Fibroblast of skin of right quadriceps (primary cell): ENCODE data around the gene NDST3.

Source experiments
- DNase-seq: peaks from one replicate; pipeline ENCODE4 v3.0.0-alpha.2; 2013

The NDST3 gene

DNA sequence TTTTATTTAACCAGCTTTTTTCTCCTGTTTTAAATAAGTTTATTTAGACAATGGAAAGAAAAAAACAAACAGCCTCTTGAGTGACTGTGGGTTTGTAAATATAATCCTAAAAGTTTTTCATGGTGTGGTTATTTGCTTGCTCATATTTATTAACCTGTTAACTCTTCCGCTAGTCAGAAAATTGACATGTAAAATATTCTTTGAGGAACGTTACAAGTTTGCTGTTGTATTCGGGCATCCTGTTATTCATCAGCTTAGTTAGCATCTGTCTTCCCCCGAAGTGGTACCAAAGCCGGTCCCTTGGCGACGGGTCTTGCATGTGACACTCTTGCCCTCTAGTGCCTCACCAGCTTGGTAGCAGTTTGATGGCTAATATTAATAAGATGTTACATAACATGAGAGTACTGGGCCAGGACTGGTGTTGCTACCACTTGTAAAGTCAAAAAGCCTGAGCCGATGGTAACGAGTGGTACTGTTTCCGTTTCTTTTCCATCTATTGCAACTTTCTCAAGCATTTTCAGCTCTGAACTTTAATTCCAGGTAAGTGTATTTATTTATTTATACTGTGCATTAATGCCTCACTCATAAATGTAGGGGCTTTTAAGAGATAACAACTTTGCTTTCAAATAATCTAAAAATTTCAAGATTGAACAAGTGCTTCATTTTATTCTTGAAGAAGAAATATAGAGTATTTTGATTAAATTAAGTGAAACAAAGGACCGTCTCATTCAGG lies at the start of gene NDST3:
Gene NDST3, plus strand, starts transcription at position 434 of the 733 bp plus-strand sequence. CDS start 19,425 bp downstream, outside the sequence.
- DNase-seq, result peak; percentile 82

DNA sequence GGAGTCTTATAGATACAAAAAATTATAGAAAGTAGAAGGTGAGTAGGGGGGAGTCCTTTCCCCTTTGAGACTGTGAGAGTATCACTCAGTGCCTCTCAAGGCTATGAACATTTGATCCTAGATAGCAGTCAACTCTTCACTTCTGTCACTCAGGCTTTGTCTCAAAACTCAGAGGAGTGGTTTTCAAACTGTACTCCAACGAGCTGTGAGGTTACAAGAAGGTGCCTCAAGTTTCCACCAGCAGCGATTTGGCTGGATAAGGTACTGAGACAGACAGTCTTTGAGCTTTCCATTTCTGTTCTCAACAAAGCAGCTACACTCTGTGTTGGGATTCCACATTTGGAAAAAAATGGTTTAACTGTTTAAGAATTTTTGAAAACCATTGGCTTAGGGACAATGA lies 48.0 kb upstream of the NDST3 start:
- no peak for DNase-seq

DNA sequence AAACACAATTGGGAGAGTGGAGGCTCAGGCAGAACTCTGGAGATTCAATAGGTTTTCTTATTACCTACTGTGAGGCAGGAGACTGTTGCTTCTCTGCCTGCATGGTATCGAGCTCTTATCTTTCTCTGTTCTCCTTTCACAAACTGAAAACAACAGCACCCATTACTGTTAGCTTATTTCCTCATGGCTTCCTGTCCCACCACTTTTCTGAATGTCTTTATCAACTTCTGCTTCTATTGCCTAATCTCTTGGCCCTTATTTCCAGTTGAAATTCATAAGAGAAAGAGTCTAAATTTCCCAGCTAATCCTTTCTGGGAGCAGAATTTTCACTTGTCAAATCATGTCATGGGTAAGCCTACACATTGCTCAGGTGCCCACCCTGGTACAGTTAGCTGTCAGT lies 46.8 kb upstream of the NDST3 start:
- DNase-seq, result no peak

DNA sequence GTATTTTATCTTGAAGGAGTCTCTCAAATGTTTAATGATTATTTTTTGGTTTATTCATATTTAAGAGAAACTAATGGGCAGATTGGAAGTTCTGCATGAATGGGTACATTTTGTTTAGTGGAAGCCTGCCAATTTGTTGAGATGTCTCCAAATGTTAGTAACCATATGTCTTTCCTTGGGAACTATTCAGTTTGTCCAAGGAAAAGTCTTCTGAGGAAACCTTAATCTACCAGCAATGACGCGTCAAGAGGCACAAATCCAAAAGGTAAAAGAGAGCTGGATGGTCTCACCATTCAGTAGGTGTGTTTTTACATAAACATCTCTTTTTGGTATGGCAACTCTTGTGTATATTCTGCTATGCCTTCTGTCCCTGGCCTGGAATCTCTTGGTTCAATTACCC lies 37.4 kb upstream of the NDST3 start:
- DNase-seq, result no peak

DNA sequence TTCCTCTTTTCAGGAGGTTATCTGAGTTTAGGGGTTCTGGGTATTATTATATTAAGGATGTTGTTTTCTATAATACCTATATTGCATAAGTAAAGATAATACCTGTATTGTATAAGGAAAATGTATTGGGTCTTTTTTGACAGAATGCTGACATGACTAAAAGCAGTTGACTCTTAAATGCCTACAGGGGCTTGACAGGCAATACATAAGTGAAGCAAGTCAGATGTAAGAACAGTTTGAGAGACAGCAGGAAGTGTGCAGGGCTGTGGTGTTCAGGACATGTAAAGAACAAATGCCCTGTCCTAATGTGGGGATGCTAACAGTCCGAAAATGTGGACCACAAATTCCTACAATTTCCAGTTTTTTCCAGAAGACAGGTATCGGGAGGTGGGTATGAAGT lies 30.2 kb upstream of the NDST3 start:
- DNase-seq, result no peak

DNA sequence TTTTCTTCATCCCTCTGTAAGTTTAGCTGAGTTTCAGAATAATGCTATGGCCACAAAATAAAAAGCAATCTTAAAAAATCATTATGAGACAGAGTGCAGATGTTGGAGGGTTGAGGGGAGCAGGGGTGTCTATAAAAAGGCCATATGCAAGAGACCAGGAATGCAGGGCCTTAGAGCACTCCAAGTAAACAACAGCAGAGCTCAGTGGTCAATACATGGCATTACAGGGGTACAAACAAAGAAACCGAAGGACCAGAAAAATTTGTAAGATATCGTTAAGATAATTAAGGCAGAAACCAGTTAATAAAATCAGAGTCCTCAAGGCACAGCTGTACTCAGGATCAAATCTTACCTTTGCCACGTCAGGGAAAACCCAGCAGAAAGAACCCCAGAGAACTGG lies 28.4 kb upstream of the NDST3 start:
- DNase-seq, result no peak

DNA sequence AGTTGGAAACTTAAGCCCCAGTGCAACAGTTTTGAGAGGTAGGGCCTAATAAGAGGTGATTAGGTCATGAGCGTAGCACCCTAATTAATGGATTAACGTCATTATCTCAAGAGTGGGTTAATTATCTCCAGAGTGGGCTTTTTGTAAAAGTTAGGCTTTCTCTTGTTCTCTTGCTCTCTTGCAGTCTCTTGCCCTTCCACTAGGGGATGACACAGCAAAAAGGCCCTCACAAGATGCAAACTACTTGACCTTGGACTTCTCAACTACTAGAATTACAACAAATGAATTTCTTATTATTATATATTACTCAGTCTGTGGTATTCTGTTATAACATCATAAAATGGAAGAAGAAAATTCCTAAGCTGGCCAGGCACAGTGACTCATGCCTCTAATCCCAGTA lies 22.1 kb upstream of the NDST3 start:
- peak; percentile 37 for DNase-seq

DNA sequence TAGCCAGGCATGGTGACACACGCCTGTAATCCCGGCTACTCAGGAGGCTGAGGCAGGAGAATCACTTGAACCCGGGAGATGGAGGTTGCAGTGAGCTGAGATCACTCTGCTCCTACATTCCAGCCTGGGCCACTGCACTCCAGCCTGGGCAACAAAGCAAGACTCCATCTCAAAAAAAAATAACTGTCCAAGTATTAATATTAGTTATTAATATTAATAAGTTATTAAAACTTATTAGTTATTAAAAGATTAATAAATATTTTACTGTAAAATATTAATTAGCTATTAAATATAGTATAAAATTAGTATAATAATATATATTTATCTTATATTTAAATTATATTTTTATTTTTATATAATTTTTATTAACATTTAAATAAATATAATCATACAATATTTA lies 19.5 kb upstream of the NDST3 start:
- DNase-seq, result no peak

DNA sequence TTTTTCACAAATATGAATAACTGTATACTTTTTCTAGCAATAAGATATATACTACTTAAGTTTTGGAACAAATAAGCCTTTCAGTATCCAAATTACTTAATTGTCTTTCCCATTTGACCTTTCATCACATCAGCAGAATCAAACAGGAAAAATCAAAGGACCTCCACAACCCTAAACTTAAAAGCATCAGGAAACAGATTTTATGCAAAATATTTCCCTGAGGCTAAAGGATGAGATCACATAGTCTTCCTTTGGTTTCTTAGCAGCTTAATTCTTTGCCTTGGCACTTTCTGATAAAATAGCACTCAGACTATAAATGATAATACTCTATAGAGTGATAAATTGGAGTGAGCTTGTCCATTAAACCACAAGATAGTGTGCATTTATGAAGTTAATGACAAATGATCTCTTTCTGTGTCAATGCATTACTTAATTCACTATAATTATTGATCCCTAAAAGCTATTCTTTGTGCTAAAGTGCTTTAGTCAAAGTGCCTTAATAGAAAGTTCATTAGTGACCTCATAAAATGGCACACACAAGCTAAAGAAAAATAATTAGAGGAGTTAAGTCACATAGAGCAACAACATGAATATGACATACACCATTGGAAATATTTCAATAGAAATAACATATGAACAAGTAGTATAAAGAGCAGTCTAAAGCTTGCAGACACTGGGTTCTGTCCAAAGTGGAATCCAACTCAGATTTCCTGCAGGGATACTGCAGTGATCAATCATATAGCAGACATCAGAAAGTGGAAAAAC lies 15.7 kb upstream of the NDST3 start:
- no peak for DNase-seq

DNA sequence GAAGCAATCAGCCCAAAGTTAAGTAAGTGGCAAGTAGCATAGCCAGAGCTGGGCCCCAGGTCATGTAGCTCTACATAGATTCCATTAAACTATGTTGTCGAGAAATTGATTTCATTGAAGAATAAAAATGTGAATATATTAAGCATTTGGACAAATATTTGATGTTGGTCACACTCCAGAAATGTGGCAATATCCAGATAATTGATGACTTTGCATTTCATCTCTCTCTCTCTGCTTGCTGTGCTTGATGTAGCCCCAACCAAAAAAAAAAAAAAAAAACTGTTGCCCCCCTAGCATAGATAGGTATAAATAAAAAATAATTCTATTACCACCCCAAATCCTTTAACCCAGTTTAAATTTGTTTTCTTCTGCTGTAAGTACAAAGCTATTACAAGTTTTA lies 7.5 kb upstream of the NDST3 start:
- DNase-seq, result no peak

DNA sequence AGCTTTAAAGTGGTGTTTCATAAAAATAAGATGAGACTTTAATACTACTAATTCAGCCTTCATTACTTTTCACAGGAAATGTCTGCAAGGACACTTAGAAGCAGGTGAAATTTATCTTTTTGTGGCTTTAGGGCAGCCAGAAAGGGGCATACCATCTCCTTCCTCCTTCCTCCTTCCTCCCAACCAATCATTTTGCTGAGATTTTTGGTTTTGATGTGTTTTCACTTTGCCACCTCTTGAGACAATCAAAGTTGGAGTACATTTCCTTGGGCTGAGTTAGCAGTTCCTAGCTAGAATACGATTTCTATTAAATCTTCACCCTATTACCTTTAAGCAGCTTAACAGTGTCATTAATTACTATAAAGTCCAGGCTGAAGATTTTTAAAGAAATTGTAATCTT lies 5.1 kb upstream of the NDST3 start:
- DNase-seq, result no peak

DNA sequence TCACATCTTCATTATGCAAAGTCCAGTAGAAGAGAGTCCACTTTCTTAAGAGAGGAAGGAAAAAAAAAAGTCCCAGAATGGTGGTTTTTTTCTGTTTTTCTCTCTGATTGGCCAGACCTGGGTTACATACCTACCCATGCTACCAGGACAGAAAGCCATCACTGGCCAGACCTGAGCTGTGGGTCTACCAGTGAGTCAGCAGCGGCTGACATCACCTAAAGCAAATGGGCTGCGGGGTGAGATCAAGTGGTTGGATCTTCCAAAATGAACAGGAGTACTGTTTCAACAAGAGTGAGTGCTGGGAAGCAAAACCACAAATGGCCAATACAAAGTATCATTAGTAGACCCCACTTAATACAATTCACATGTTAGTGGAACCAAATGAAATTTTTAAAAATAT lies 1.6 kb upstream of the NDST3 start:
- peak; percentile 14 for DNase-seq

DNA sequence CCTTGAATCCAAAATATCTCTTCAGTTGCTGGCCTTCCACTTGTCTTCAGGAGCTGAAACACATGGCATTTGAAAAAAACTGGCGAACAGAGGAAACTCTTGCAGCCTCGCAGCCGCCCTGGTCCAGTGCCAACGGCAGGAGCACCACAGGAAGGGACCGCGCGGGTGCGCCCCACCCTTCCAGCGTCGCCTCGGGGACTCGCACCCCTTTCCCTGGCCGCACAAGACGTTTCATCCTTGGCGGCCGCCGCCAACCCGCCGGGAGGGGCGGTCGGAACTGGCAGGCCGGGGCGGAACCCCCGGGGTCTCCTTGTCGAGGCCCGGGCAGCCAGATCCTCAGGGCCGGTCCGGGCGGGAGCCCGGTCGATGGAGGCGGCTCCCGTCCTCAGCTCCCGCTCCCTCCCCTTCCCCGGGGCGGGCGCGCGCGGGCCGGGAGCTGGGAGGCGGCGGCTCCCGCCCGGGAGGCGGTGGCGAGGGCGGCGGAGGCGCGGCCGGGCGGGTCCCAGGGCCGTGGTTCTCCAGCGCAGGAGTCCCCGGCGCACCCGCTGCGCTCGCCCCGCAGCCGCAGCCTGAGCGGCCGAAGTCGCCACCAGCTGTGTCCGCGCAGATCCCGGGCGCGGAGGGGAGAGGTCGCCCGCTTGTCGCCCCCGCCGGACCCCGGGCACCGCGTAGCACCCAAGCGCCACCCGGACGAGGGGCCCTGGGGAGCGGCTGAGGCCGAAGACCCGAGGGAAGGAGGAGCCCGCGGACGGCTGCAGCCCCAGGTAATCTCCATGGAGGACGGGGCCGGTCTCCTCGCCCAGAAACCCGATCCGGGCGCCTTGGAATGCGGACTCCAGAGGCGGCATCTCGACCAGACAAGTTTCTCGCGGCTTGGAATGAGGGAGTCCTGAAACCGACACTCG lies 886 bp upstream of the NDST3 start:
- DNase-seq, result peak; percentile 61

DNA sequence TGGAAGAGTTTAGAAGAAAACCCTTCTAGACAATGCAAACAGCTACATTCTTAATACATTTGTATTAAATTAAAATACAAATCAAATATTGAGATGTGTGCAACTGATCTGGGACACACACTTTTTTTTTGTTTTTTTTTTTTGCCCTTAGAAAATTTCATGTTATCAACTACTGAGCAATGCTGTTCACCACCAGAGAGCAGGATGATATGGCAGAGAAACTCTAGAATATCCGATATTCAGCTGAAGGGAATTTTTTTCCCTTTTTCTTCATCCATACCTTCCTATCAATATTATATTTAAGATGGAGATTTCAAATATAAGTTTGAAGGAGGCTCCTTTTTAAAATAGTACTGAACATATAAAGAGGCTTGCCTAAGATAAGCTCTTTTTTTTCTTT lies 1.0 kb downstream of the NDST3 start:
- DNase-seq, result no peak

DNA sequence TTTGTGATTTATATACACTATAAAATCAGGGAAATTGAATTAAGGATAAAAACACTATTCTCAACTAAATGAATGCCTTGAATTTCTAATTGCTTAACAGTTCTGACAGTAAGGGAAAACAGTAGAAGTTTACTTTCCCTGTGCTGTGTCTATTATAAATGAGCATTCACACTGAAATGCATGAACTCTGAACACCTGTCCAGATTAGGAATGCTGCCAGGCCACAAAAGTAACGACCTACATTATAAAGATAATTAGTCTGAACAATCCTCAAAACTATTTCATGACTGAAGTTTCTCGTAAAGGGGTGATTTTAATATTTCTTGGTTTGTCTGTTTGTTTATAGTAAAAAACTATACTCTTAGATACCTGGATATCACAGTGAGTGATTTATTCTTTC lies 2.0 kb downstream of the NDST3 start:
- DNase-seq, result no peak

DNA sequence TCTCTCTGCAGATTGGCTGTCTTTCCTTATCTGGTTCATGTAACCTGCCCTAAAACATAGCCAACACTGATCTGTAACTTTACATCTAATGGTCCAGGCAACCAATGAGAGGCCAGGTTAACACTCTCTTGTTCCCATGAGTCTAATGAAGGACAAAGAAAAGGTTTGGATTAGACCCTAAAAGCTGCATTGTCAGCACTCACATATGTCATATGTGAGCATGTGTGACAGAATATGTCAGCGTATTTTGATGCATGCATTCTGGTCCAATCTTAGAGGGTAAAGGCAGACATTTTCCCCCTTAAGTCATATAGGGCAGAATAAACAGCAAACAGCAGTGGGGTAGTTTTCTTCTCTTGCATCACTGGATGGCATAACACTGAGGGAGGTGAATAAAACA lies 3.7 kb downstream of the NDST3 start:
- DNase-seq, result no peak

DNA sequence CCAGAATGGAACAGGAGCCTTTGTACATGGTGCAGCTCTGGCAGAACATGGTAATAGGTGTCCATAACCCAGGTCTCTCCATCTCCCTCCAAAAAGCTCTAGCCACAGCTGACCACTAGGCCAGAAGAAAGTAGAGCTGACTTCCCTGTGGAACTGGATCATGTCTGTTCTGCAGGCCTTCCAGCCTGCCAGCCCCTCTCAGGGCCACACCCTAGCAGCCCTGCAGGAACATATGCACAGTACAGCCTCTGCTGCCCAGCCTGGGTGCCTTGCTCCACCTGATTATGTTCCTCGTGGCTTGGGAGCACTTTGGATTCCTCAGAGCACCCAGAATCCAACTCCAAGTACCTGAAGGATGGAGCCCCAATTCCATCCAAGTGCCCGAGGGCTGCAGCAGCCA lies 12.0 kb downstream of the NDST3 start:
- DNase-seq, result no peak

DNA sequence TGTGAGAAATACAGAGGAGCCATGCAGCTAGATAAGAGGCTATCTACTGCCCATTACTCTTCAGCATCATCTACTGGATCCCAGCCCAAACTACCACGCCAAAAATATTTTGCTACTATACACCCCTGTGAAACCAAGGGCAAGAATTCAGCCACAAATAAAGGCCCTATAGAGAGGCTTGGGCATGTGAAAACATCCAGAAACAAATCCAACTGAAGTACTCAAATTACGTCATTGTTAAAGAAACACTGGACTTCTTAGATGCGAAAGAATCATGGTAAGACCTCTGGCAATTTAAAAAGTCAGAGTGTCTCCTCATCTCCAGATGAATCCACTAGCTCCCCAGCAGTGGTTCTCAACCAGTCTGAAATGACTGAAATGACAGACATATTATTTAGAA lies 12.8 kb downstream of the NDST3 start:
- no peak for DNase-seq

DNA sequence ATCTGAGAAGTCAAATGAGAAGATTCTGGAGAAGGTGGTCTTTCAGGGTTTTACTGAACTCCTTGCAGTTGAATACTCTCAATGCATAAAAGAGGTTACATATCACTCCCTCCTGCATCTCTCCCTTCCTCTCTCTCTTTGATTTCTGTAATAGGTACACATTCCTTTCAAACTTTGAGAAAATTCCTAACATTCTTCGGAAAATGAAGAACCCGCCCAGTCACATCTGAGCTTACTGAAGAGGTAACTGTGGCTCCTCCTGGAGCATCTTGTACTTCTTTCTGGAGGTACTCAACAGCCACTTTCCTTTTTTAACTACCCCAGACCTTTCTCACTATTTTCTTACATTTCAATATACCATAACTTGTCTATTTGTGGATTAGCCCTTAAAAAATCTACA lies 24.7 kb downstream of the NDST3 start:
- no peak for DNase-seq

DNA sequence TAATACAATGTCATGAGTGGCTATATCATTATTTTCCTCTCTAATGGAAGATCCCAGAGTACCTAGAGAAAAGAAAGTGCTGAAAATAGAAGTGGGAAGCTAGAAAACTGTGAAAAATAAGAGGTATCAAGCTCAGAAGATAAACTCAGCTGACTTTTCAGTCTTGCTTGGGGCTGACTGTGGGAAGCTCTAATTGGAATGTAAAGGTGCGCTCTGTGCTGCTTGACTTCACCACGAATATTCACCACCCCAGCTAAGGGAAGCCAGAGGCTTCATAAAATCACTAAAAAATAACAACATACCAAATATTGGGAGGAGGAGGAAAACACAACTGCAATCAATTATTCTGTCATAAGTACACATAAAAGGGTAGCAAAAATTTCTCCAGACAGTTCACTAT lies 25.1 kb downstream of the NDST3 start:
- DNase-seq, result no peak

DNA sequence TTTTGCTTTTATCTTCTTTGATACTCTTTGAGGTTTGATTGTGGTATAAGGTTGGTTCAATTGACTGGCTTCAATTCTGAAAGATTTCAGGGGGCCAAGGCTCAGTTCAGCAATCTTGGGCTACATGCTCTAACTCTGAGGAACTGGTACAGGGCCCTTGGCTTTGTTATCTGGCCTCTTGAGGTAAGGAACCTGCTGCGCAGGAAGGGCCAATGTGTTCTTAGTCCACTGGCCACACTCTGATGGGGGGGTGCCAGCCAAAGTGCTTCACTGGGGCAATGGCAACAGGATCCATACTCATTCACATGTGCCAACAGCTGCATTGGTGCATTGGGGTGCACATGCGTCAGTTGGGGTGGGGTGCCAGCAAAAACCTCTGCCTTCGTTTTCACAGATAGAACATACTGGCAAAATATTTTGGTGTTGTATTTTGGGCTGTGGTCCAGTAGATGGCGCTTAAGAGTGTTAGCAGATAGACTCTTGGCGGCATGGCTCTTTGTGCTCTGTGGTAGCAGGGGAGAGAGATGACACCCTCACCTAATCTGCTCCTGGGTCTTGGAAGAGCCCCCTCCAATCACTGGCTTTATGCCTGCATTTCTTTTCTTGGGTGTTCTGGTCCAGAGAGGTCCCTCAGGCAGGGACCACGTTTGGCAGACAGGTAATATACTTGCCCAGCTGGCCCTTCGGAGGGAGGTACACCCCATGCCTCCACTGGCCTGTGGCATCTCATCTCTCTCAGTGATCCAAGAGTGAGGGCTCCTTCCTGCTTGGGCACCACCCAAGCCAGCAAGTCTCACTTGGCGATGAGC lies 42.9 kb downstream of the NDST3 start:
- peak; percentile 25 for DNase-seq

DNA sequence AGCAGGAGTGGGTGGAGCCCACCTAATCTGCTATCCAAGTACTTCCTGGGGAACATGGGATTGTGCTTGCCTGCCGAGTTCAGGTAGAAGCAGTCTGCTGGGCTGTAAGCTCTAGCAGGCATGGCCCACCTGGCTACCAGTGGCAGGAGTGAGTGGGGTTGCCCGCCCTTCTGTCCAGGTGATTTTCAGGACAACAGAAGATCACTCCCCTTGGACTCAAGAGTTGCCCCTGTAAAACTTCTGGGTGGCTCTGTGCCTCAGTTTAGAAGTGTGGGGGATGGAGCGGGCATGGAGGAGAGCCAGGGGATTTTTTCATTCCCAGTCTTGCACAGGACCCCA lies 43.5 kb downstream of the NDST3 start:
- no peak for DNase-seq

DNA sequence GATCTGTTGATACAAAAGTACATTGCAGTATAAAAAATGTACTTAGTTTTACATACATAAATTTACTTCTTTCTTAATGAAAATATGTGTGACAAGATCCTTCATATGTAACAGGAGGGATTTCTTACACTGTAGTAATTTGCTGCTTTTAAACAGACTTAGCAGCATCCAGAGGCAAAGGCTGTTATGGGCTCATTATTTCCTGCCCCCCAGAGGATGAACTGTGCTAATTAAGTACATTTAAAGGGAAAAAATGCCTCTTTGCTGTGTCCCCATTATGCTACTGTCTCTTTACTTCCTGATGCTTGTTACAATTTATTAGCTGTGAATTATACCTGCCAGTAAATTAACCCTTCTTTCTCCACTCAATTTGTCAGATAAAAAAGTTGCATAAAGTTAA lies 47.1 kb downstream of the NDST3 start:
- DNase-seq, result no peak
